Transverse colon (tissue), 4 donors: Measurements from ENCODE around the gene PPFIA3. TPM values are rescaled to one million over a fixed set of nuclear protein-coding genes. Genes with fewer than 3 reads are reported as not detected.
A peak's percentile ranks its signal among the peaks of the same experiment; 100 is the strongest.

Experiments used
- DNase-seq: peaks from one replicate; pipeline ENCODE4 v3.0.0-alpha.2; 2019
- H3K27ac ChIP-seq, 4 donors: fragments of 200-600 bp; sonication (generic); 2 replicates each; pipeline ENCODE4 v1.5.1; 2016 to 2018; ENCODE audit warnings: inconsistent platforms in 4 of 4
- H3K27me3 ChIP-seq: fragments of 200-600 bp; sonication (generic); 2 replicates; pipeline ENCODE4 v1.5.1; 2017; ENCODE audit warnings: inconsistent platforms
- H3K36me3 ChIP-seq, 4 donors: fragments of 200-600 bp; sonication (generic); 2 replicates each; pipeline ENCODE4 v1.5.1; 2017 to 2019; ENCODE audit warnings: inconsistent platforms in 4 of 4
- H3K4me1 ChIP-seq, 4 donors: fragments of 200-600 bp; sonication (generic); 2 replicates each; pipeline ENCODE4 v1.5.1; 2017 to 2020; ENCODE audit warnings: inconsistent platforms in 4 of 4
- H3K4me3 ChIP-seq, 4 donors: fragments of 200-600 bp; sonication (generic); 1 replicate in 1 of 4; 2 replicates in 3 of 4; pipeline versions ENCODE4 v1.5.1 to v1.6.1; 2017 to 2019; ENCODE audit warnings: inconsistent platforms in 4 of 4
- H3K9me3 ChIP-seq, 2 donors: fragments of 200-600 bp; sonication (generic); 2 replicates each; pipeline ENCODE4 v1.5.1; 2017 to 2019; ENCODE audit warnings: inconsistent platforms in 2 of 2
- CTCF ChIP-seq, 5 experiments: fragments of 200-600 bp in 3 of 5; fragments of 450-650 bp in 2 of 5; sonication (generic) in 3 of 5; IDR thresholded peaks; 1 replicate in 2 of 5; 2 replicates in 3 of 5; pipeline ENCODE4 v1.5.1; 2016 to 2017; ENCODE audit warnings: antibody characterized with exemption in 5 of 5, inconsistent platforms in 3 of 5, mild to moderate bottlenecking in 2 of 5, moderate library complexity in 1 of 5
- EP300 ChIP-seq: sonication (generic); formaldehyde crosslinking; IDR thresholded peaks from one replicate; pipeline ENCODE4 v1.6.1; 2017; ENCODE audit warnings: antibody characterized with exemption, low read depth
- POLR2A ChIP-seq: fragments of 450-650 bp; IDR thresholded peaks from one replicate; pipeline ENCODE4 v1.6.1; 2016; ENCODE audit warnings: antibody characterized with exemption, mild to moderate bottlenecking, moderate library complexity
- POLR2AphosphoS5 ChIP-seq, 3 donors: sonication (generic); formaldehyde crosslinking; IDR thresholded peaks; one replicate each; pipeline ENCODE4 v1.6.1; 2016; ENCODE audit warnings: antibody characterized with exemption in 3 of 3
- WGBS, 2 donors: methylation state at CpG; one replicate each; pipeline ENCODE4 v1.1.5; 2018; ENCODE audit warnings: low coverage in 1 of 2; 5-methylcytosine and 5-hydroxymethylcytosine counted together
- in situ Hi-C, 4 donors: fragments of 200-750 bp; cut with MboI; loops; one replicate each; pipeline versions ENCODE4 v1.15.0 to v1.15.1; 2017; ENCODE audit warnings: low sequenced_read_pairs in 3 of 4, low pct_ligation_motif_present in 1 of 4, low pct_unique_long_range_greater_than_20kb in 1 of 4
- intact Hi-C: fragments of 100-400 bp; cut with DNase I; formaldehyde crosslinking; loops from one replicate; pipeline ENCODE4 v1.15.1; 2023; ENCODE audit warnings: low total_unique reads
- total RNA-seq, 4 donors: library from RNA; depleted of rRNA; stranded (reverse); fragments of >200 nt; gene quantifications; one replicate each; pipeline ENCODE4 v1.1.0, GENCODE V29; 2016

PPFIA3 gene
- total RNA-seq, 4 donors from 2014 or later = 18.6 to 106 (median 19.9) TPM

DNA sequence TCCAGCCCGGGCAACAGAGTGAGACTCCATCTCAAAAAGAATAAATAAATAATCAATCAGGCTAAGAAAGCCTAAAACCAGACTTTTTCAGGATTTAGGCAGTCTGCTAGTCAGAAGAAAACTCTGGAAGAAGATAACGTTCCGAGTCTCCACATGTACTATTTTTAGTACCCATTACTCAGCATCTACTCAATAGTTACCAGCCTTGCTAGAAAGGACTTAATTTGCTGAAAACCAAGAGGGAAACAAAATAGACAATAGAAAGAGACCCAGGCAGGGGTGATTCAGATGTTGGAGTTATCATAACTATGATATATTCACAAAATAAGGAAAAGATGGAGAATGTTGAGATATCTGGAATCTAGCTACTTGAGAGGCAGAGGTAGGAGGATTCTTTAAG lies 8.8 kb upstream of the PPFIA3 start:
- in situ Hi-C loops (no loop called here), intact Hi-C loops (no loop called here)
- H3K27ac ChIP-seq = no peak overlapping the region
- H3K27me3 ChIP-seq = no peaks in the 10 kb centered on the region
- TF ChIP-seq EP300 (no peak), POLR2AphosphoS5 (IDR thresholded peaks at IDR 0.05) (no peak), POLR2A (no peak), CTCF (IDR thresholded peaks at IDR 0.05) (no peak)
- peaks cover 0 to 16% (median 13%) of the 10 kb centered on the region in 4 donors for H3K4me1 ChIP-seq
- 30 to 43% methylated on average over 3 of the region's 3 CpGs for WGBS, 2 donors
- H3K4me3 ChIP-seq = no peak overlapping the region
- DNase-seq = no peak
- H3K9me3 ChIP-seq = no peaks in the 10 kb centered on the region
- H3K36me3 ChIP-seq = peaks cover 0 to 19% (median 4%) of the 10 kb centered on the region in 4 donors

DNA sequence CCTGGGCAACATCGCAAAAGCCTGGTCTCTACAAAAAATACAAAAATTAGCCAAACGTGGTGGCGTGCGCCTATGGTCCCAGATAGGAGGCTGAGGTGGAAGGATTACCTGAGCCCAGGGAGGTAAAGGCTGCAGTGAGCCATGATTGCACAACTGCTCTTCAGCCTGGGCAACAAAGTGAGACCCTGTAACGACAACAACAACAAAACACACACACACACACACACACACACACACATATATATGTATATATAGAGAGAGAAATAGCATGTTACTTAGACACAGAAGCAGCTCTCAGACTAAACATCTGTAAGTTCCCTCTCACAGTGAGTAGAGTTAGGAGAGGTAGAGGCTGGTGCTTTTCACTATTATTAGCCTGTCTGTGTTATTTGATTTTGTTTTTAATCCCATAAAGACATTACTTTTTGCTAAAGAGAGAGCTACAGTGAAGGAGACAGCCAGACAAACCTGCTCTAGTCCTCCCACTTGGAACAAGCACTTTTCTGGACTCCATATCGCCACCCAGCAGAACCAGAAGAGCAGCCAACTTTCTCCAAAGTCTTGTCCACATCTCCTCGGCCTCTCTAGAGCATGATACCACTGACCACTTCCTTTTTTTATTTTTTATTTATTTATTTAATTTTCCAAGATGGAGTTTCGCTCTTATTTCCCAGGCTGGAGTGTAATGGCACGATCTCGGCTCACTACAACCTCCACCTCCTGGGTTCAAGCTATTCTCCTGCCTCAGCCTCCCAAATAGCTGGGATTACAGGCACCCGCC lies 7.9 kb upstream of the PPFIA3 start:
- Histone ChIP-seq H3K4me3 (no peak overlapping the region), H3K36me3 (peaks cover 0 to 17% (median 4%) of the 10 kb centered on the region in 4 donors), H3K27ac (no peak overlapping the region), H3K4me1 (peaks cover 0 to 16% (median 13%) of the 10 kb centered on the region in 4 donors), H3K27me3 (no peaks in the 10 kb centered on the region), H3K9me3 (no peaks in the 10 kb centered on the region)
- intact Hi-C loops = no loop called here
- WGBS, 2 donors = 33 to 78% methylated on average over 2 to 11 of the region's 11 CpGs
- in situ Hi-C loops = no loop called here
- no peak for TF ChIP-seq POLR2AphosphoS5 (IDR thresholded peaks at IDR 0.05)
- TF ChIP-seq EP300 = no peak
- no peak for TF ChIP-seq CTCF (IDR thresholded peaks at IDR 0.05)
- no peak for TF ChIP-seq POLR2A
- no peak for DNase-seq

DNA sequence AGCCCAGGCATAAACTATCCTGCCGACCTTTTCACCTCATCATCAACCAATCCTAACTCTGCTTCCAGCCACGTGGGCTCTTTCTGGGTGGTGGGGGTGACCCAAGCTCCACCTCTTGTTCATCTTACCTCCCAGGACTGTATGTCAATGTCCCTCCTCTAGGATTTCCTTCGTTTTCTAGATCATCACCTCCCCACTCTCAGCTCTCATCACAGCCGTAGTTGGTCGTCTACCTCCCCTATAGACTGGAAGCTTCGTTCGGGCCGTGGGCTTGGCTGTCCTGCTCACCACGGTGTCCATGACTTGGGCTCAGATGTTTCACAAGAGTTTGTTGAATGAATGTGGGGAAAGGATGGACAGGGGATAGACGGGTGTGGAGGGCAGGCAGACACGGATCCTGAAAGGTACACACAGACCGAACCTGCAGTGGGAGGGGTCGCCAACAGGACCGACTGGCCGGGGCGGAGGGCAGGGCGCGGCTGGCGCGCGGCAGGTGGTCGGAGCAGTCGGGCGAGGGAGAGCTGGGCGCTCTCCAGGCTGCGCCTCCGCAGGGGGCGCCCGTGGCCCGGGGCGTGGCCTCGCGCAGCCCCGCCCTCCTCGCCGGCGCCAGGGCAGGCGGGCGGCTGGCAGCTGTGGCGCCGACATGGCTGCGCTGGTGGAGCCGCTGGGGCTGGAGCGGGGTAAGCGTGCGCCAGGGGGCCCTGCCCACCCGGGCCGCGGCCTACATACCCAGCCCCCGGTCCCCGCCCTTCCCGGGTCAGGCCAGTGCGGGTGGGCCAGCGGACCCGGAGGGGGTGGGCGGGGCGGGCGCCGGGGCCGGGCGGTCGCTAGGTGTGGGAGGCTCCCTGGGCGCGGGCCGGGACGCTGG lies 5.3 kb upstream of the PPFIA3 start, which contains the start of gene LIN7B:
LIN7B (plus strand) TSS at position 609 of the 868 bp plus-strand sequence; CDS start at position 644, 35 bp downstream.
- TF ChIP-seq POLR2AphosphoS5 (IDR thresholded peaks at IDR 0.05) (no peak), CTCF (IDR thresholded peaks at IDR 0.05) (peak; percentile 14 to 62 (median 40))
- Histone ChIP-seq H3K27ac (peak within 1 kb of the TSS; percentile 81 to 89 (median 86)), H3K9me3 (no peaks in the 10 kb centered on the region), H3K36me3 (no peaks in the 10 kb centered on the region), H3K4me1 (peaks cover 9 to 28% (median 26%) of the 10 kb centered on the region in 4 donors), H3K27me3 (no peaks in the 10 kb centered on the region), H3K4me3 (peak within 1 kb of the TSS; percentile 80 to 97 (median 84))
- 2 to 4% methylated on average over 4 to 21 of the region's 66 CpGs for WGBS, 2 donors
- DNase-seq = peak; percentile 74
- in situ Hi-C loops (no loop called here), intact Hi-C loops (no loop called here)

DNA sequence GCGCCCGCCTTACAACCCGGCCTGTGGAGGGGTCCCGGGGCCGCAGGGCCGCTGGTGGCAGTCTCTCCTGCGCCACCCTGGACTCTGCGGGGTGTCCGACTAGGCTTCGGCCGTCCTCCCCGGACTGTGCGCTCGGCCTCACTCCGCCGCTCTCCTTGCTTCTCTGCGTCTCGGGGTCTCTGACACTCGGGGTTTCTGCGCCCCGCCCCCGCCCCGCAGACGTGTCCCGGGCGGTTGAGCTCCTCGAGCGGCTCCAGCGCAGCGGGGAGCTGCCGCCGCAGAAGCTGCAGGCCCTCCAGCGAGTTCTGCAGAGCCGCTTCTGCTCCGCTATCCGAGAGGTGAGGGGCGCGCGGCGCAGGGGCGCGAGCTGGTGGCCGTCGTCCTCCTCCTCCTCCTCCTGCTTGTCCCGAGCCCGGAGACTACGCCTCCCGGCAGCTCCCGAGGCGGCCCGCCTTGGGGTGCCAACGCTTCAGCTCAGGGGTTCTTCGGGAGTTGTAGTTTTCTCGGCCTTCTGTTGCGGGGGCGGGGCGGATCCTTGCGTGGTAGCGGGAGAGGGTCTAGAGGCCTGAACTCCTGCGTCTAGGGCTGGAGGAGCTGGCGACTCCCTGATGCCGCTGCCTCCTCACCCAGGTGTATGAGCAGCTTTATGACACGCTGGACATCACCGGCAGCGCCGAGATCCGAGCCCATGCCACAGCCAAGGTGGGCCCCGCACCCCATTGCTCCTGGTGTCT lies 4.5 kb upstream of the PPFIA3 start:
- Histone ChIP-seq H3K9me3 (no peaks in the 10 kb centered on the region), H3K4me1 (peaks cover 14 to 35% (median 33%) of the 10 kb centered on the region in 4 donors), H3K27me3 (no peaks in the 10 kb centered on the region), H3K4me3 (peak overlapping the region; percentile 80 to 97 (median 84)), H3K27ac (peak overlapping the region; percentile 81 to 89 (median 86)), H3K36me3 (no peaks in the 10 kb centered on the region)
- intact Hi-C loops = no loop called here
- in situ Hi-C loops = no loop called here
- TF ChIP-seq POLR2AphosphoS5 (IDR thresholded peaks at IDR 0.05) (peak in 2 of 3 donors; percentile 12 to 32), POLR2A (peak; percentile 13), EP300 (no peak)
- 18% methylated on average over 34 of the region's 68 CpGs; no CpG with 5 or more reads in 1 of the 2 donors for WGBS, 2 donors
- peak; percentile 66 for DNase-seq
